Body of pancreas (tissue), 4 donors: ENCODE measurements around the gene RASL10A.

Experiments
- POLR2A ChIP-seq, 3 donors: fragments of 450-650 bp; IDR thresholded peaks; one replicate each; pipeline ENCODE4 v1.6.1; 2016; ENCODE audit warnings: antibody characterized with exemption in 3 of 3, mild to moderate bottlenecking in 2 of 3
- TF ChIP-seq, protein P1 (sequence below), 7 experiments: fragments of 450-650 bp in 4 of 7; fragments of 200-600 bp in 3 of 7; sonication (generic) in 3 of 7; IDR thresholded peaks; one replicate each; pipeline ENCODE4 v1.5.1; 2016 to 2019; ENCODE audit warnings: antibody characterized with exemption in 7 of 7

DNA sequence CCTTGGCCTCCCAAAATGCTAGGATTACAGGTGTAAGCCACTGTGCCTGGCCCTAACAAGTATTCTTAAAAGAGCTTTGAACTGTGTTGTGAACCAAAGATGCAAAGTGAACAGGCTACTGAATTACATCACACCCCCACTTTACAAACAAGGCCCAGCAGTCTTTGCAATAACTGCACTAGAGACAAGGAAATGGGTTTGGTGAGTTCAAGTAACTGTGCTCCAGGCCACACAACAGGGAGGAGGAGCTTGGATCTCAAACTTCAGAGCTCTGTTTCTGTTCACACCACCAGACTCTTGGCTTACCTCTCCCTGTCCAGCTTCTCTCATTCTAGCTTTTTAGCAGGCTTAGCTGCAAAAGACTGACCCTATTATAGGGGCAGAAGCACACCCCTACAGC, 30.4 kb upstream of the RASL10A start:
- TF ChIP-seq, protein P1, sequence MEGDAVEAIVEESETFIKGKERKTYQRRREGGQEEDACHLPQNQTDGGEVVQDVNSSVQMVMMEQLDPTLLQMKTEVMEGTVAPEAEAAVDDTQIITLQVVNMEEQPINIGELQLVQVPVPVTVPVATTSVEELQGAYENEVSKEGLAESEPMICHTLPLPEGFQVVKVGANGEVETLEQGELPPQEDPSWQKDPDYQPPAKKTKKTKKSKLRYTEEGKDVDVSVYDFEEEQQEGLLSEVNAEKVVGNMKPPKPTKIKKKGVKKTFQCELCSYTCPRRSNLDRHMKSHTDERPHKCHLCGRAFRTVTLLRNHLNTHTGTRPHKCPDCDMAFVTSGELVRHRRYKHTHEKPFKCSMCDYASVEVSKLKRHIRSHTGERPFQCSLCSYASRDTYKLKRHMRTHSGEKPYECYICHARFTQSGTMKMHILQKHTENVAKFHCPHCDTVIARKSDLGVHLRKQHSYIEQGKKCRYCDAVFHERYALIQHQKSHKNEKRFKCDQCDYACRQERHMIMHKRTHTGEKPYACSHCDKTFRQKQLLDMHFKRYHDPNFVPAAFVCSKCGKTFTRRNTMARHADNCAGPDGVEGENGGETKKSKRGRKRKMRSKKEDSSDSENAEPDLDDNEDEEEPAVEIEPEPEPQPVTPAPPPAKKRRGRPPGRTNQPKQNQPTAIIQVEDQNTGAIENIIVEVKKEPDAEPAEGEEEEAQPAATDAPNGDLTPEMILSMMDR (IDR thresholded peaks at IDR 0.05) = no peak
- TF ChIP-seq POLR2A (IDR thresholded peaks at IDR 0.05) = no peak
